NCI-H446 treated with DMSO at 0.1 percent for 48 hours (cell line): Measurements from ENCODE around the gene NR2C1.

Experiments used
- DNase-seq: peaks from one replicate; lab custom pipeline; 2025; lab: John Stamatoyannopoulos, UW

Gene NR2C1

DNA sequence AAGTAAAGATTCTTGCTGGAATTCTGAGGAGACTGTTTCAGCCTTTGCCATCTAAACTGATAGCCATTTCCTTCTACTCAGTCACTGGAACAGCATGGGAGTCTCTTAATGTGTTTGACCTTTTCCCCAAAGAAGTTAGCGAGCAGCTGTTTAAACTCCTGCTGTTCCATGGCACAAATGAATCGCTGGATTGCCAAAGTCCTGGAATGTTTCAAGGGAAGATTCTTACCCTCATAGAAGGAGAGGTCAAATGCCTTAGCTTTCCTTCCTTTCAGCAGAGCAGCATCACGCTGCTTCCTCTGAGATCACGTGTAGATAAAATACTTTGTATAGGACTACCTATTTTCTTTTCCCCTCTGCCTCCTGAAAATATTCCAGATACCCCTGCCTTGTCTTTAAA is 10.5 kb upstream of the NR2C1 start:
- DNase-seq = no peak

DNA sequence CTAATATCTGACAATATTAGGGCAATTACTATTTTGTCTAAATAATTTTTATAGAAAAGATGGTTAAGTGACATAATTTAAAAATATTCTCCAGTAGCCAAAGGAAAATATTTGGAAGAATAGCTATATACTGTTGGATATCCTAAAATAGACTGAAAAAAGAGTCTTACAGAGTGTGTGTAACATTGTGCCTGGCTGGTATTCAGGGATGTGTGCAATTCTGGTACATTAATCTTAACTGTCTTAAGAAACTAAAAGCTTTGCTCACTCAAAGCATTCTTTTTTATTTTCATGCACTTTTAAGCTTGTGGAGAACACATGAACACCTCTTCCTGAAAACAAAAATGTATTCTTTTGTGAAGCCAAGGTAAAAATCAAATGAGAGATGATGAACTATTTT is 10.1 kb upstream of the NR2C1 start:
- no peak for DNase-seq

DNA sequence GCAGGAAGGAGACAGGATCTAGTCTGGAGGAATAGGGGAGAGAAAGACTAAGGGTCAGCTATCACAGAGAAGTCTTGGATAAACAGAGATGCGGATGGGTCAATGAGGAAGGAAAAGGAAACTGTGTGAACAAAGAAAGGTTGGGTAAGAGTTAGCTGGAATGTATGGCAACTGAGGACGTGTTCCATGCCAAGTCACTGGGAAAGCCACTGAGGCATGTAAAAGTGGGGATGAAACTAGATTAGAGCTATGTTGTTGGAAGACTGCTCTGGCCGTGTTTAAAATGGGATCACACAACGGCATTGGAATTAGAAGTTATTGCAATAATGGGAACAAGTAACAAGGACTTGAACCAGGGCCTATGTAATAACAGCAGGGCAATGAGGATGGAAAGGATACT is 3.9 kb upstream of the NR2C1 start:
- no peak for DNase-seq

DNA sequence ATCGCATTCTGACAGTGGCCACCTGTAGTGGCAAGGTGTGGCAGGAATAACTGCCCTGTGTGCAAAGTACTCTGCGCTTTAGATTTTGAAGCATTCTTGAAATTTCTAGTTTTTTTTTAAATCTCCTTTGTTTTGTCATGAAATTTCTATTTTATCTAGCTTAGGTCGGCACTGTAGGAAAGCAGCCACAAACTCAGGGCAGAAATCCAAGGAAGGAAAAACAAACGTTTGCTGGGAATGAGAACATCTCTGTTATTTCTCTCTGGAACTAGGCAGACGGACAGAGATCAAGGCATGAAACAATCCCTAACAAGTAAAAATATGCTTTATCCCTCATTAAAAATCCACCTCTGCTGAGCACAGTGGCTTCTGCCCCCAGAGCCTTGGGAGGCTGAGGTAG is 1.3 kb upstream of the NR2C1 start:
- no peak for DNase-seq

DNA sequence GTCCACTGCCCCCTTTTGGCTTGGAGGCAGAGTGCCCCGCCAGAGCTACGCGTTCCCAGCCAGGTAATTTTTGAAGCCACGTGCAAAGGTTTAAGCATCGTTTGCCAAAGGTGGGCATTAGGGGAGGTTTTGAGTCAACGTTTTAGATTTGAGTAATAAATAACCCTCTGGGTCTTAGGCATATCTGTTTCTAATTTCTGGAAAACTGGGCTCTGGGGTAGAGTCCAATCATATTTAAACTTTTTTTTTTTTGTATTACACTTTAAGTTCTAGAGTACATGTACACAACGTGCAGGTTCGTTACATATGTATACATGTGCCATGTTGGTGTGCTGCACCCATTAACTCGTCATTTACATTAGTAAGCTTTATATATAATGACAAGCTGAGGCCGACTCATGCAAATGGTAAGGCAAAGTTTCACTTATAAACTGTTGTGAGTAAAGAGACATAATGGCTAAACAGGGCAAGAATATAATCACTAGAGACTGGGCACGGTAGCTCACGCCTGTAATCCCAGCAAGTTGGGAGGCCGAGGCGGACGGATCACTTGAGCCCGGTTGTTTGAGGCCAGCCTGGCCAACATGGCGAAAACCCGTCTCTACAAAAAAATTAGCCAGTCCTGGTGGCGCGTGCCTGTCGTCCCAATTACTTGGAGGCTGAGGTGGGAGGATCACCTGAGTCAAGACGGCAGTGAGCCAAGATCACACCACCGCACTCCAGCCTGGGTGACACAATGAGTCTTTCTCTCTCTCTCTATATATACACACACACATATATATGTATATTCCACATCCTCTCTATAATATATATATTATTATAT is 491 bp upstream of the NR2C1 start:
- no peak for DNase-seq

DNA sequence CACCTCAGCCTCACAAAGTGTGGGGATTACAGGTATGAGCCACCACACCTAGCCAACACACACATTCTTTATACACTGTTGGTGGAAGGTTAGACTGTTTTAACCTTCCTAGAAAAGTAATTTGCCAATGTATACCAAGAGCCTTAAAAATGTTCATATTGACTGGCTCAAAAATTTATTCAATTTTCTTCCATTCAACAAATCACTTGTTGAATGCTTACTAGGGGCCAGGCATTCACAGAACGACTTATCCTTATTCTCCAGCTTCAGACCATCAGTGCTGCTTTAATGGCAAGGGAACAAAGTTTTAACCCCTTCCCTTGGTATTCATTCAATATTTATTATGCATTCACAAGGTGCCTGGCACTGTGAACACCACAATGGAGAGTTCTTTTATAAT is 3.0 kb downstream of the NR2C1 start:
- no peak for DNase-seq

DNA sequence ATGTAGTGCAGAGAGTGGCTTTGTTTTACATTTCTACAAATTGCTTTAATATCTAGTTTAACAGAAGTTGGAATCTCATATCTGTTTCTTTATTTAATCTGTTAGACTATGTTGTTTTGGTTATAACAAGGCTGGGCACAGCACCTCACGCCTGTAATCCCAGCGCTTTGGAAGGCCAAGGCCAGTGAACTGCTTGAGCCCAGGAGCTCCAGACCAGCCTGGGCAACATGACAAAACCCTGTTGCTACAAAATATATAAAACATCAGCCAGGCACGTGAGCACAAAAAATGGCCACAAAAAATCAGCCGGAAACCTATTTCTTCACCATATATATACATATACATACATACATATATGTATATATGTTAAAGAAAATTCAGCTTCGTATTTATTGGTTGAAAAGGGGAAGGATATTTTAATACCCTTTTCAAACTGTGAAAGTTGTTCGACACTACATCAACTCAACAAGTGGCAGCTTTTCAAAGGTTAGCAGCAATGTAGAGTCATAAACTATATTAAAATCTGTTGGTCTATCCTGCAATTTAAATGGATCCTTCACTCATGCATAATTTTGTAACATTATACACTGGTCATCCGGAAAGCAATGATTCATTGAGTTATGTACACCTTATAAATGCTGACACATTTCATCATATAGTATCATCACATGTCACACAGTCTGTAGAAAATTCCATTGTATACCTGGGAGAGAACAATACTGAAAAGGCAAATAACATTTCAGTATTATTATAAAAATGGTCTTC is 7.1 kb downstream of the NR2C1 start:
- DNase-seq = no peak

DNA sequence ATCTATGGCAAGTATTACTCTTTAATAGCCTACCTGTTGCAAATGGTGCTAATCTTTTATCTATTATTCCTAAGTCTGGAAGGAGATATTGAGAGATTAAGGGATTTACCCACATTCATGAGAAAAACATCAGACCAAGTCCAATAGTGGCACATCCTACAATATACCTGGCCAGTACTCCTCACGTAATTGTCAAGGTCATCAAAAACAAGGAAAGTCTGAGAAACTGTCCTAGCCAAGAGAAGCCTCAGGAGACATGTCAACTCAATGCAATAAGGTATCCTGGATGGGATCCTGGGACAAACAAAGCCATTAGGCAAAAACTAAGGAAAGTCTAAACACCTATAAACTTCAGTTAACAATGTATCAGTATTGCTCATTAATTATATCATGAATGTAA is 12.5 kb downstream of the NR2C1 start:
- DNase-seq = no peak

DNA sequence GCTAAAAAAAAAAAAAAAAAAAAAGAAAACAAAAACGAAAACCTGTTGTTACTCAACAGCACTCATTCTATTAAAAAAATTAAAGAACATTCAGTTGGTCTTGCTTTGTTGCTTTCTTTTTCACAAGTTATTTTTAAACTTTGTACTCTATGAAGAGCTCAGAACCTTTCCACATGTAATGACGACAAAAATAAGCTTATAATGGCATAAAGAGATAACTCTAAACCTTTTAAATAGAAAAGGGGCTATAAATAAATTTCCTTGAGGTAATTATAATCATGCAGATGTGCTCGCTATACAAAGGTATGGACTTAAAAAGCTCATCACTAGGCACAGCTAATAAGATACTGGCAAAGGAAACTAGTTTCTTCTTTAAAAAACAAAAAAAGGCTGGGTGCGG is 13.4 kb downstream of the NR2C1 start:
- DNase-seq = no peak

DNA sequence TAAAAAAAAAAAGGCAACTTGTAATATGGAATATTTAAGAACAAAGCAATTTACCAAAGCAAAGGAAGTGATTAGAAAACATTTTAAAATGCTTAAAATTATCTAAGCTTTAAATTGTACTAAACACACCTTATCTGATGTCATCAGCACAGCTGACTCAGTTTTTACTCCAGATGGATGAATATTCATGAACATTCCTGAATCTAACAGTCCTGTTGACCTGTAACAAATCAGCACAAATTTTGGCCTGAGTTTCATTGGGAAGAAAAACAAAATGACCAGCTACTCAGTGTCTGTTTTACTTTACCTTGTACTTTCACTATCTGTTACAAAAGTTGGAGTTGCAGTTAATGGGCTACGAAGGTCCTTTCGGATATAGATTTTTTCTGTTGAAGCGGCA is 16.0 kb downstream of the NR2C1 start:
- DNase-seq = no peak

DNA sequence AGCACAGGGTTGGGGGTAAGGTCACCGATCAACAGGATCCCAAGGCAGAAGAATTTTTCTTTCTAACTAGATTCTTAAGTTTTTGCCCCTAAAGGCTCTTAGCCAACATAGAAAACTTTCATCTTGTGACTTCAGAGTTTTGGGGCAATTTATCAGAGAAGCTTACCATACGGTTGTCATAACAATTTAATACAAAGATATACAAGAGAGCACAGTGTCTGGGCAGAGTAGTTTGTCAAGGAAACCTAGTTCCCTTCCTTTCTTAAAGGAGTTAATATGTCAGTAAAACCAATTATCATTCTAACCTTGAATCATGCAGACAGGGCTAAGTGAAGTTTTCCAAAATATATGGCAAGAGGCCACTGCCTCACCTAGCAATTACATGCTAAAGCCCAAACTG is 18.4 kb downstream of the NR2C1 start:
- no peak for DNase-seq

DNA sequence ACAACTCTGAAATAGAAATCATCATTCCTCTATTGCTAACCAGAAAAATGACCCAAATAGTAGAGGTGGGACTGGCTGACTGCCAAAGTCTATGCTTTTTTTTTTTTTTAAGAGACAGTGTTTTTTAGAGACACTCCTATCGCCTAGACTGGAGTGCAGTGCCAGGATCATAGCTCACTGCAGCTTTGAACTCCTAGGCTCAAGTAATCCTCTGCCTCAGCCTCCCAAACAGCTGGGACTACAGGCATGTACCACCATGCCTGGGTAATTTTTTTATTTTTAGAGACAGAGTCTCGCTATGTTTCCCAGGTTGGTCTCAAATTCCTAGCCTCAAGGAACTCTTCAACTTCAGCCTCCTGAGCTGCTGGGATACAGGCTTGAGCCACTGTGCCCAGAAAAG is 19.2 kb downstream of the NR2C1 start:
- DNase-seq = no peak

DNA sequence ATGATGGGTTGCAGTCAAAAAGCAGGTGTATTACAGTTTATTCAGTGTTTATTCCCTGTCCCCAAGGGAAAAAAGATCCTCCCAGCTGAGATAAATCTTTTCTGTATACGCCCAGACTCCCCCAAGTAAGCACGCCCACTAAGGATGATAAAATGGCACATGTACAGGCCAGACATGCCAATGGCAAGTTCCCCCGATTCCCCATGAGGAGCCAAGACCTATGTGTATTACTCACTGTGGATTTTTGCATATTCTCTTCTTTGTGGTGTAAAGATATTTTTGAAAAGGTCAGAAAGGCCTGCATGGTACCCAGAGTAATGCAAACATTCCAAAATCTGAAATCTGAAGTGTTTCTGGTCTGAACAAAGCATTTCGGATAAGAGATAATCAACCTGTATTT is 22.2 kb downstream of the NR2C1 start:
- DNase-seq = no peak

DNA sequence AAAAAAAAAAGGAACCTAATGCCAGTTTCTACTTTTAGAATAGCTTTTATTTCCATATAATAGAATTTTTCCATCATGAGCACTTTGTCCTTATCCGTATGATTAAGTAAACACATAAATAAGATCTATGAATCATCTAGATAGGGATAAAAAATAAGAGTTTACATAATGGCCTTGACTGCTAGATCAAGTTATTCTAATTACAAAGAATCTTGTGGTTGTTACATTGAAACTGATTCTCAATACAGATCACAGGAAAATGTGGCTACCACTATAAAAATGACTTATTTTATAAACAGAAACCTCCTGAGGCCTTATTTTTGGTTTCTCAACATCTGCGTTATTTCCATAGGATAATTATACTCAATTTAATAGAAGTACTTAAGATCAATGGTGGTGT is 35.5 kb downstream of the NR2C1 start:
- DNase-seq = no peak

DNA sequence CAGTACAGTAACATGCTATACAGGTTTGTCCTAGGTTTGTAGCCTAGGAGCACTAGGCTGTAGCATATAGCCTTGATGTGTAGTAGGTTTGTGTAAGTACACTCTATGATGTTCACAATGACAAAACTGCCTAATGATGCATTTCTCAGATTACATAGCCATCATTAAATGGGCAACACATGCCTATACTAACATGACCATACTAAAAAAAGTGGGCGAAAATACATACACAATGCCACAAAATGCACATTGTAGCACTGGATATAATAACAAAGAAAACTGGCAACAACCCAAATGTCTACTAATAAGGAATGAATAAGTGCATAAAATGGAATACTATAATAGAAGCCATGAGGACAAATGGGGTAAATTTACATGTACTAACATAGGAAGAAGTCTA is 38.7 kb downstream of the NR2C1 start:
- no peak for DNase-seq

DNA sequence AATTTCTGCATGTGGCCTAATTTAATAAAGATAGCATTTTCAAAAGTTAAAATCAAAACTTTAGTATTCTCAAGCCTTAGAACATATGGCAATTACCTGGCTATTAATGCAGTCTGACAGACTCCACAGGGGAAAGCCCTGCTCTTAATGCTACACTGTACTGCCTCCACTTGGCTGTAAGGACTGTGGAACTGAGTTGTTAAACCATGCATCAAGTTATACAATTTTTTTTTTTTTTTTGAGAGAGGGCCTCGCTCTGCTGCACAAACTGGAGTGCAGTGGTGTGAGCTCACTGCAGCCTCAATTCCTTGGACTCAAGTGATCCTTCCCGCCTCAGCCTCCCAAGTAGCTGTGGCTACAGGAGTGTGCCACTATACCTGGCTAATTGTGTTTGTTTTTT is 50.9 kb downstream of the NR2C1 start:
- DNase-seq = no peak

DNA sequence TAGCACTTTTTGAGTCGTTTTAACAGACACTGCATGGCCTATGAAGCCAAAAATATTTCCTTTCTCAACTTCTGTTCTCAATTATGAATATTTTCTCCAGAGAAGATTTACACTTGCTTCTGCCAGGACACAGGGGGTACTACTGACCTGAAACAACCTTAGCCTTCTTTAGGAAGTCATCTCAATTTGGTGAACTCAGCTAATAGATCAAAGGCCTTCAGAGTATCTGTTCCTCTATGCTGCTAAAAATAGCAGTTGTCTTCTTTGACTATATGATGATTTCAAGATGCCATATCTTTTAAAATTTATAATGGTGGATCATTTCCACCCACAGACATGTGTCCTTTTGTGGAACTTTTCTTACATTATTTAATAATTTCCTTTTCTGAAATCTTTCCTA is 55.9 kb downstream of the NR2C1 start:
- DNase-seq = no peak

DNA sequence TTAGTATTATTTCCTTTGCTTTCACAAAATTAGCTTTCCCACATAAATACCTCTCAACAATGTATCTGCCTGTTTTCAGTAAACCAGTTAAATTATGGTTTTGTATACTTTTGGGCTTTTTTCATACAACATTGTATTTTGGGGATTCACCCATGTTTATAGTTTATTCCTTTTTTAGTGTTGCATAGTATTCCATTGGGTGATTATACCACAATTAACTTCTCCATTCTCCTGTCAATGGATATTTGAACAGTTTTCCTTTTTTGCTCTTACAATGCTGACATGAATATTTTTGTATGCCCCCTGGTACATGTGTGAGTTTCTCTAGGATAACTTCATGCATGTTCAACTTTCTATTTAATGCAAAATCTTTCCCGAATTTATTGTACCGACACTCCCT is 57.3 kb downstream of the NR2C1 start:
- DNase-seq = no peak

DNA sequence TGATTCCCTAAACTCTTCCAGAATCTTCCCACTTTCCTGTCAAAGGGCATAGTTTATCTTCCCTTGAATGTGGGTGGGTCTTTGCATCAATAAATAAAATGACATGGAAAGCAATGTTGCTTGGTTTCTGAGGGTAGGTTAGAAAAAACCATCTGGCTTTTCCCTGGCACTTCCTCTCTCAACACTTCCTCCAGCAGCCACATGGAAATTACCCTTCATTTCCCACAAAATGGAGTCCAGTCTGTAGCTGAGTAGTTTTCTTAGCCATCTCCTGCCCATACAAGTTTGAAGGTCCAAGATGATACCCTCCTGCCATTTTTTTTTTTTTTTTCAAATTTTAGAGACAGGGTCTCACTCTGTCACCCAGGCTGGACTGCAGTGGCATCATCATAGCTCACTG is 58.9 kb downstream of the NR2C1 start:
- no peak for DNase-seq

DNA sequence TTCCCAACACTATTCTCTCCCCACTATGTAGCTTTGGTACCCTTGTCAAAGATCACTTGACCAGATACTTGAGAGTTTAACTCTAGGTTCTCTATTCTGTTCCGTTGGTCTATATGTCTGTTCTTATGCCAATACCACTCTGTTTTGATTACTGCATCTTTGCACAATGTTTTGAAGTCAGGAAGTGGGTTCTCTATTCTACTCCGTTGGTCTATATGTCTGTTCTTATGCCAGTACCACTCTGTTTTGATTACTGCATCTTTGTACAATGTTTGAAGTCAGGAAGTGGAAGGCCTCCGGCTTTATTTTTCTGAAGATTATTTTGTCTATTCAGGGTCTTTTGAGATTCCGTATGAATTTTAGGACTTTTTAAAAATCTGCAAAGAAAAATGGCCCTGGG is 67.2 kb downstream of the NR2C1 start:
- no peak for DNase-seq

DNA sequence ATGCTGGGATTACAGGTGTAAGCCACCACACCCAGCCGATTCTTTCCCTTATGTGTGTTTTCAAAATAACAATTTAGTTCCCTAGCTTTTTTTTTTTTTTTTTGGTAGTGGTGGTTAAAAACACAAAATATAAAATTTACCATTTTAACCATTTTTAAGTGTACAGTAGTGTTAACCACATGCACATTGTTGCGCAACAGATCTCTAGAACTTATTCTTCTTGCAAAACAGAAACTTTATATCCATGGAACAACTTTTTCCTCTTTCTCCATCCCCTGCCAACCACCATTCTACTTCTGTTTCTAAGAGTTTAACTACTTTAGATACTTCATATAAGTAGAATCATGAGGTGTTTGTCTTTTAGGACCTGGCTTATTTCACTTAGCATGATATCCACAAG is 68.8 kb downstream of the NR2C1 start:
- no peak for DNase-seq

DNA sequence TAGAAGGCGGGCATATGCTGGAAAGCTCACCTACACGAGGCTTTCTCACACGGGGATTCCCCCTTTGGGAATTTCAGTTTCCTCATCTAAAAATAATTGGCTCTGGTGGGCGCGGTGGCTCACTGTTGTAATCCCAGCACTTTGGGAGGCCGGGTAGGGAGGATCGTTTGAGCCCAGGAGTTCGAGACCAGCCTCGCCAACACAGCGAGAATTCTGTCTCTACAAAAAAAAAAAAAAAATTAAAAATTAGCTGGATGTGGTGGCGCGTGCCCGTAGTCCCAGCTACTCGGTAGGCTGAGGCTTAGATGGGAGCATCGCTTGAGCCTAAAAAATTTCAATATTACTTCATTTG is 69.5 kb downstream of the NR2C1 start:
- DNase-seq = no peak

DNA sequence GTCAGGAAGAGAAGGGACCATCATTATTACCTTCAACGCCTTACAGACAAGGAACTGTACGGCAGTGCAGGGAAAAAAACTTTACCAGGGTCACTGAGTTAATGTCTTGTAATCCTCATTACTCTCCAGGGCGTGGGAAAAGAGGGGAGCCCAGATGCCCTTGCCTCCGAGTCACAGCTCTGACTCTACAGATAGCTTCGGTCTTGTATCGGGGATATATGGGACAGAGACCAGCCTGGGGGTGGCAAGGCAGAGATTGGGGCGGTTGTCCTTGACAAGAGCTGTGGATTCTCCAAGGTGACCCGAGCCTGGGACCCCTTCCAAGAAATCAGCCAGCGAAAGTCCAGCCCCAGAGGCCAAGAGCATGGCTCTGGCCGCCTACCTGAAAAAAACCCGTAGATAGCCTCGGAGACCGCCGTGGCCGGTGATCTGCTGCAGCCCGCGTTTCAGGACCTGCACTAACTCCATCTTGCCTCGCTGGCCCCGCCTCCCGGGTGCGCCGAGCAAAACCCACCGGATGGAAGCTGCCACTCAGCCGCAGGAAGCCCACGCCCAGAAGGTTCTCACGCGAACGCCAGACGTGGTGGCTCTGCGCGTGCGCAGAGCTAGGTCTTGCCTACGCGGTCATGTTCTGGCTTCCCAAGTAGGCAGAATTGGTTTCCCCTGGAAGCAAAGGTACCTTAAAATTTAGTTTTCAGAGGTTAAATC is 70.1 kb downstream of the NR2C1 start, which contains the start of gene NDUFA12:
Gene NDUFA12, minus strand, starts transcription at position 485 of the 708 bp plus-strand sequence. Its CDS starts 17 bp downstream, at position 468.
- peak; percentile 91 for DNase-seq
